ENCODE results near the gene RPL36AL.
A peak's percentile ranks its signal among the peaks of the same experiment; 100 is the strongest.

RPL36AL gene

DNA sequence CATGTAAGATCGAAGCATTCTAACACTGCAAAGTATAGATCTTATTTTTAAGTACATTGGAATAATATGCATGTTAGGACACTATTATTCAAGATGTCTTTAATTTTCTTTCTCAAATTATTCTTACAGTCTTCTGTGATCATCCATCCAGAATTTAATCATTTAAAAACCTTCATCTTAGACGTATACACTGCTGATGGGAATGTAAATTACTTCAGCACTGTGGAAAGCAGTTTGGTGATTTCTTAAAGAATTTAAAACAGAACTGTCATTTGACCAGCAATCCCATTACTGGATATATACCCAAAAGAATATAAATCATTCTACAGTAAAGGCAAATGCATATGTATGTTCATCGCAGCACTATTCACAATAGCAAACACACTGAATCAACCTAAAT lies 31.0 kb downstream of the RPL36AL start:
- TF ChIP-seq, protein P1, sequence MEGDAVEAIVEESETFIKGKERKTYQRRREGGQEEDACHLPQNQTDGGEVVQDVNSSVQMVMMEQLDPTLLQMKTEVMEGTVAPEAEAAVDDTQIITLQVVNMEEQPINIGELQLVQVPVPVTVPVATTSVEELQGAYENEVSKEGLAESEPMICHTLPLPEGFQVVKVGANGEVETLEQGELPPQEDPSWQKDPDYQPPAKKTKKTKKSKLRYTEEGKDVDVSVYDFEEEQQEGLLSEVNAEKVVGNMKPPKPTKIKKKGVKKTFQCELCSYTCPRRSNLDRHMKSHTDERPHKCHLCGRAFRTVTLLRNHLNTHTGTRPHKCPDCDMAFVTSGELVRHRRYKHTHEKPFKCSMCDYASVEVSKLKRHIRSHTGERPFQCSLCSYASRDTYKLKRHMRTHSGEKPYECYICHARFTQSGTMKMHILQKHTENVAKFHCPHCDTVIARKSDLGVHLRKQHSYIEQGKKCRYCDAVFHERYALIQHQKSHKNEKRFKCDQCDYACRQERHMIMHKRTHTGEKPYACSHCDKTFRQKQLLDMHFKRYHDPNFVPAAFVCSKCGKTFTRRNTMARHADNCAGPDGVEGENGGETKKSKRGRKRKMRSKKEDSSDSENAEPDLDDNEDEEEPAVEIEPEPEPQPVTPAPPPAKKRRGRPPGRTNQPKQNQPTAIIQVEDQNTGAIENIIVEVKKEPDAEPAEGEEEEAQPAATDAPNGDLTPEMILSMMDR (IDR thresholded peaks at IDR 0.05): no peak

DNA sequence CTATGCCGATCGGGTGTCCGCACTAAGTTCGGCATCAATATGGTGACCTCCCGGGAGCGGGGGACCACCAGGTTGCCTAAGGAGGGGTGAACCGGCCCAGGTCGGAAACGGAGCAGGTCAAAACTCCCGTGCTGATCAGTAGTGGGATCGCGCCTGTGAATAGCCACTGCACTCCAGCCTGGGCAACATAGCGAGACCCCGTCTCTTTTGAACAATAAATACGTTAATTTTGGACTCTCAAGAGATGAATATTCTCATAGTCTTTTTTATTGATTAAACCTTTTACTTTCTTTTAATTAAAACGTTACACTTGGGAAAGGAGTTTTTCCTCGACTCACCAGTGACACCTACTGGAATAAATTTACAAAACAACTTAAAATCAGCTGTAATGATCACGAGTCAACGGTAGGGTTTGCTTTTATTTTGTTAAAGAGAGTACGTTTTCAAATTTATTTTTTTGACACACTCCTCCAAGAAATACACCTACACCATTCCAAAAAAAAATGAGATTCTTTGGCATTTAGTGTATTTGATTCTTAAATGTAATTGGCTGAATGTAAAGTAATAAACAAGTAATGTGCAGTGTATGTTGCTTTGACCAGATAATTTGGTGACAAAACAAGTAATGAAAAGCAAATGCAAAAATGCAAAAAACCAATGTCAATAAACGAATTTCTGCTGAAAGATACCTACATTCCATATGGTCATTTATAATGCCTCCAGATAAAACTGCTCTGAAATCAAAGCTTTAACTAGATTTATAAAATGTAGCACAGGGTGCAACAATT lies 33.6 kb downstream of the RPL36AL start:
- TF ChIP-seq, protein P1 (IDR thresholded peaks at IDR 0.05): peak; percentile 93

DNA sequence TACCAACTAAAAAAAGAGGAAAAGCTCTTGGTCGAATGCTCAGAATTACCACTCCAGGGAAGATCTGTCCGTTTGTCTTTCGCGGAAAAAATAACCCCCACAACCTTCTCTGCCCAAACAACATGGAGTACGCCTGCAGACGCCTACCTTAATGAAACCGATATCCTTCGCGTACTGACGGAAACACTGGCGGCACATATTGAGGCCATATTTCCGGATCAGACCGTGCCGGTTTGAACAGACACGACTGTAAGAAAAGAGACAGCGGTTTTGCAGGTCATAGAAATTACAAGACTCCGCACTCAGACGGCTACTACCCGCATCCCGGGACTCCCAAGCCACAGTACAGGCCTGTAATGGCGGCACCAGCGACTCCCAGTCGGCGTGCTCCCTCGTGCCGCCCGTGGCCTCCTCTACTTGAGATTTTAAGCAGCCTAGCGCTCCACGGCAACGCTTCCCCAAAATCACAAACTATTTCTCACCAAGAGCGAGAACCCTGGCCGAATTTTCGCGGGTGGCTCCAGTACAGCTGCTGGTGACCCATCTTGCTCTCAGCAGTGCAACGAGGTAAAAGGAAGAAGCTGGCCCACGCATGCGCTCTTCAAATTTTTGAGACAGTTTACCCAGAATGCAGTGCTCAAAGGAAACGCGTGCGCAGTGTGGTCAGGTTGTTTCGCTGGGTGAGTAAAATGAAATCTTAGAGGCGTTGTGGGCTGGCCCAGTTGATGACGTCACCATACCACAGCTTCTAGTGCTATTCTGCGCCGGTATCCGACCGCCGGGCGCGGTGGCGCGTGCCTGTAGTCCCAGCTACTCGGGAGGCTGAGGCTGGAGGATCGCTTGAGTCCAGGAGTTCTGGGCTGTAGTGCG lies 34.4 kb downstream of the RPL36AL start, which contains the start of gene RPS29:
Gene RPS29 (minus strand): TSS at position 578 of the 870 bp plus-strand sequence. CDS start 34 bp downstream, at position 544.
- TF ChIP-seq, protein P1 (IDR thresholded peaks at IDR 0.05): no peak

DNA sequence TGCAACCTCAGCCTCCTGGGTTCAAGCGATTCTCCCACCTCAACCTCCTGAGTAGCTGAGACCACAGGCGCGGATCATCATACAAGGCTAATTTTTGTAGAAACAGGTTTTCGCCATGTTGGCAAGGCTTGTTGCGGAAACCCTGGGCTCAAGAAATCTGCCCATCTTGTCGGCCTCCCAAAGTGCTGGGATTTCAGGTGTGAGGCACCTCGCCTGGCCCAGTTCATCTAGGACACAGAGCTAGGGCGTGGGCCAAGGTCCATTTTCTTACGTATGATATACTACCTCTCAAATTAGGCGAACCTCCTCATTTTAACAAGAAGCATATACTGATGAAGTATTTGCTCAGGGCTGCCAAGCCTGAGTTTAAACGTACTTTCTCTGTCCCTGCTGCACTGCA lies 36.4 kb downstream of the RPL36AL start:
- TF ChIP-seq, protein P1 (IDR thresholded peaks at IDR 0.05): no peak

DNA sequence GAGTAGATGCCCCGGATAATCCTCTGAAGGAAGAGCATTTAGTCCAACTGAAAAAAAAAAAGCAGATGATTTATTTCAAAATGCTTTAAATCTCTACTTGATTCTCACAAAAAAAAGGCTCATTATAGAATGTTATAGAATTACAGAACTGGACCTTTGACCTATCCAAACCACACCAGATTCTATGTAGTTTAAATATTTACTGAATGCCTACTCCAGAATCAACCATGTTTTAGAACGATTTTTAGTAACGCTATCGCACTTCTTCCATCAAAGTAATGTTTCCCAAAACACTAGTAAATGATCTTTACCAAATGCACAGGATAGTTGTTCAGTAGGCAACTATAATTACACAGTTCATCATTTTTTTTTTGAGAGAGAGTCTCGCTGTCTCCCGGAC lies 36.8 kb downstream of the RPL36AL start:
- TF ChIP-seq, protein P1 (IDR thresholded peaks at IDR 0.05): no peak

DNA sequence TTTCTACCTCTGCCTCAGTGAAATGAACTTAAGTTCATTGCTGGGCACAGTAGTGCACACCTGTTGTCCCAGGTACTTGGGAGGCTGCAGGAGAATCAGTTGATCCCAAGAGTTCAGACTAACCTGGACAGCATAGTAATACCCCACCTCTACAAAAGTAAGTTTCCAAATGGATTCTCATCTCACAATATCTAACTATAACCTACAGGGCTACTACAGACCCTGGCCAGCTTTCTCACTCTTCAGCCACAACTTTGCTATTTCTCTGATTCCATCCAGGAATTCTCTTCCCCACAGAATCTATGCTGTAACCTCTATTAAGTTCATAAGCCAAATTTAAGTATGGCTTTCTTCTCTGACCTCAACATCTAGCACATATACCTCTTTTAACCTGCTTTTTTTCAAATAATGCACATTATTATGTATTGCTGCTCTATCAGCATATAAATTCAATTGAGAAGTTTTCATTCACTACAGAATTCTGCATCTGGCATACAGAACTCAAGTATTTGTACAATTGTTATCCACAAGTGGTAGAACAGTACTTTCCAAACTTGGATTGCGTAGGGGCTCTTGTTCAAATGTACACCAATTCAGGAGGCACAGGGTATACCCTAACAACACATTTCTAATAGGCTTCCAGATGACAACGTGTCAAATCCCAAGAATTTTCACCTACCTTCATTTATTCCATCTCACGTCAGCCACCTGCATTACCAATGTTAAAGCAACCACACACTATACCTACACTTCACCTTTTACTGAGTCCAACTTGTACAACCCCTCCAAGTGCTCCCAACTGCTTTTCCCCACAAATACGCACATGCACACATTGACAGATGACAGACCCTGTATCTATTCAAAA lies 38.1 kb downstream of the RPL36AL start:
- TF ChIP-seq, protein P1 (IDR thresholded peaks at IDR 0.05): no peak

Data from LNCAP (cell line).